GM18907 (cell line): ENCODE measurements around the gene ARHGAP9.

ENCODE experiments used
- ATAC-seq: cut with Tn5 transposase; IDR thresholded peaks from one replicate; pipeline ENCODE4 v1.9.1; 2021; ENCODE audit warnings: mild to moderate bottlenecking, moderate library complexity; ENCODE audit not compliant: unreplicated experiment

The ARHGAP9 gene

GRCh38 chr12:57473886-57474285, 5.8 kb downstream of the ARHGAP9 start:
- ATAC-seq: no peak

- no peak for ATAC-seq
These were observed 6.3 kb downstream of the ARHGAP9 start for GRCh38 chr12:57473392-57473791.

- ATAC-seq: no peak
These were observed 7.3 kb downstream of the ARHGAP9 start for GRCh38 chr12:57472391-57472790.

- ATAC-seq: no peak
These were observed 8.0 kb downstream of the ARHGAP9 start for GRCh38 chr12:57471661-57472060.

DNA sequence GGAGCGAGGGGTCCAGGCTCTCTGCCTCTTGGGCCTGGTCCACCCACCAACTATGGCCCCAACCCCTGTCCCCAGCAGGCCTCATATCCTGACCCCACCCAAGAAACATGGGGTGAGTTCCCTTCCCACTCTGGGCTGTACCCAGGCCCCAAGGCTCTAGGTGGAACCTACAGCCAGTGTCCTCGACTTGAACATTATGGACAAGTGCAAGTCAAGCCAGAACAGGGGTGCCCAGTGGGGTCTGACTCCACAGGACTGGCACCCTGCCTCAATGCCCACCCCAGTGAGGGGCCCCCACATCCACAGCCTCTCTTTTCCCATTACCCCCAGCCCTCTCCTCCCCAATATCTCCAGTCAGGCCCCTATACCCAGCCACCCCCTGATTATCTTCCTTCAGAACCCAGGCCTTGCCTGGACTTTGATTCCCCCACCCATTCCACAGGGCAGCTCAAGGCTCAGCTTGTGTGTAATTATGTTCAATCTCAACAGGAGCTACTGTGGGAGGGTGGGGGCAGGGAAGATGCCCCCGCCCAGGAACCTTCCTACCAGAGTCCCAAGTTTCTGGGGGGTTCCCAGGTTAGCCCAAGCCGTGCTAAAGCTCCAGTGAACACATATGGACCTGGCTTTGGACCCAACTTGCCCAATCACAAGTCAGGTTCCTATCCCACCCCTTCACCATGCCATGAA, 8.6 kb downstream of the ARHGAP9 start:
- ATAC-seq: no peak

GRCh38 chr12:57470286-57470969, 9.2 kb downstream of the ARHGAP9 start:
- no peak for ATAC-seq

GRCh38 chr12:57469296-57470164, 10.1 kb downstream of the ARHGAP9 start:
- no peak for ATAC-seq

- no peak for ATAC-seq
These were observed 11.8 kb downstream of the ARHGAP9 start for GRCh38 chr12:57467915-57468314.

- no peak for ATAC-seq
These were observed 12.3 kb downstream of the ARHGAP9 start for GRCh38 chr12:57467212-57467874.

- ATAC-seq: no peak
These were observed 13.7 kb downstream of the ARHGAP9 start for GRCh38 chr12:57465747-57466505.

GRCh38 chr12:57465030-57465746, 14.5 kb downstream of the ARHGAP9 start:
- ATAC-seq: no peak

- ATAC-seq: no peak
These were observed 15.1 kb downstream of the ARHGAP9 start for GRCh38 chr12:57464569-57464968.

GRCh38 chr12:57462912-57463253, 16.8 kb downstream of the ARHGAP9 start:
- ATAC-seq: no peak

GRCh38 chr12:57462251-57462911, 17.3 kb downstream of the ARHGAP9 start:
- ATAC-seq: peak; percentile 62

DNA sequence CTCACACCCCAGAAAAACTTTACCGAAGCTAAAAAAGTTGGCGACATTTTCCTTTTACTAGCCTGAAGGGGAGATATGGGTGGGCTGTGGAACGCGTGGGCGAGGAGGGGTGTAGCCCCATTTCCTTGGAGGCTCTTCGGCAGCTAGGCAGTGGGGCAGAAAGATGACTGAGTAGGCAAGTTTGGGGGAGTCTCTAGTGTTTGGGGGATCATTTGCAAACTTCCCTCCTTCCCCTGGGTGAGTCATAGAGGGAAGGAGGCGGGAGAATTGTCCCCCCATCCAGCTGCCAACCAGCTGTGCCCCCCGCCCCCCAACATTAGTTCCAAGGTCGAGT, 17.8 kb downstream of the ARHGAP9 start:
- ATAC-seq: no peak

DNA sequence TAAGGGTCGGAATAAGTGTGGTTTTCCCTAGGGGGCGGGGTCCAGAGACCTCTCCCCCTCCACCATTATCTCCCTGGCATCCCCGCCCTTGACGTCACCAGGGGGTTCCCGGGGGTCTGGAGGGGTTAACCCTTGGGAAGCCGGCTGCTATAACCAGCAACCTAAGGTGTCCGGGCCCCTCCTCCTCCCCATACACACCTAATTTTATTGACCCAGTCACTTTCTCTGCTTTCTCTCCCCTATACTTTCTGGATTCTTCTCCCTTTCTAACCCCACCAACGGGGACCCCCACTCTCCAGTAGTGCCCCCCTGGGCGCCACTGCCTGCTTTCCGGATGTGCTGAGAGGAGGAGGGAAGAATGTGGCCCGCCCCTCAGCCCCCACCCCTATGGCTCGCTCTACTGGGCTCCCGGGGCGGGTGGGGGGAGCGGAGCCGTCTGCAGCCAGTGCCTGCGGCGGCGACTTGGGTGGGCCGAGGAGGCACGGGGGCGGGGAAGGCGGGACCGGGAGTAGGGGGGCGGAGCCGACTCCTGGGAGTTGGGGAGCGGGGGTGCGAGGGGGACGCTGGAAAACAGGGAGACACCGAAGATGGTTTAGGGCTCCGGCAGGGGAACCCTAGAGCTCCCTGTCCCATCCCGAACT, 18.3 kb downstream of the ARHGAP9 start:
- no peak for ATAC-seq

GRCh38 chr12:57460841-57461275, 18.8 kb downstream of the ARHGAP9 start:
- ATAC-seq: no peak

- ATAC-seq: no peak
These were observed 19.2 kb downstream of the ARHGAP9 start for GRCh38 chr12:57460468-57460784.
